GM21786 (cell line): ENCODE results near the gene USPL1.
"Not testable (repeated sequence)": the region's sequence is repeated elsewhere in the genome, so short reads cannot be mapped to it uniquely, and the experiment has no call there.

Source experiments
- ATAC-seq: cut with Tn5 transposase; IDR thresholded peaks from one replicate; pipeline ENCODE4 v1.9.1; 2021; ENCODE audit not compliant: unreplicated experiment

USPL1 gene

GRCh38 chr13:30617315-30618185 is at the start of gene USPL1:
Gene USPL1 (plus strand): TSS chr13:30617920. CDS start chr13:30621141, 3,221 bp downstream.
- peak; percentile 84 for ATAC-seq

GRCh38 chr13:30569901-30570576 is 47.7 kb upstream of the USPL1 start:
- no peak for ATAC-seq

- no peak for ATAC-seq
Measured at GRCh38 chr13:30570691-30571090, 47.0 kb upstream of the USPL1 start.

GRCh38 chr13:30572859-30573275 is 44.9 kb upstream of the USPL1 start:
- ATAC-seq: peak; percentile 66

GRCh38 chr13:30576528-30576927 is 41.2 kb upstream of the USPL1 start:
- no peak for ATAC-seq

GRCh38 chr13:30577401-30577852 is 40.3 kb upstream of the USPL1 start:
- ATAC-seq: peak; percentile 78

- ATAC-seq: no peak
Measured at GRCh38 chr13:30580852-30581502, 36.7 kb upstream of the USPL1 start.

GRCh38 chr13:30581582-30581981 is 36.1 kb upstream of the USPL1 start:
- ATAC-seq: no peak

GRCh38 chr13:30584051-30584731 is 33.5 kb upstream of the USPL1 start:
- no peak for ATAC-seq

GRCh38 chr13:30585748-30586262 is 31.9 kb upstream of the USPL1 start:
- ATAC-seq: no peak

- no peak for ATAC-seq
Measured at GRCh38 chr13:30587231-30587630, 30.5 kb upstream of the USPL1 start.

- no peak for ATAC-seq
Measured at GRCh38 chr13:30587739-30588138, 30.0 kb upstream of the USPL1 start.

- no peak for ATAC-seq
Measured at GRCh38 chr13:30593001-30593400, 24.7 kb upstream of the USPL1 start.

GRCh38 chr13:30600496-30600895 is 17.2 kb upstream of the USPL1 start:
- ATAC-seq: no peak

GRCh38 chr13:30601836-30602235 is 15.9 kb upstream of the USPL1 start:
- ATAC-seq: no peak

- no peak for ATAC-seq
Measured at GRCh38 chr13:30605052-30605451, 12.7 kb upstream of the USPL1 start.

GRCh38 chr13:30607186-30607585 is 10.5 kb upstream of the USPL1 start:
- ATAC-seq: not testable (repeated sequence)

GRCh38 chr13:30607908-30608307 is 9.8 kb upstream of the USPL1 start:
- ATAC-seq: peak; percentile 96

- ATAC-seq: no peak
Measured at GRCh38 chr13:30608364-30608763, 9.4 kb upstream of the USPL1 start.

- ATAC-seq: no peak
Measured at GRCh38 chr13:30610311-30610710, 7.4 kb upstream of the USPL1 start.

- no peak for ATAC-seq
Measured at GRCh38 chr13:30615481-30615865, 2.2 kb upstream of the USPL1 start.
